Measurements from ENCODE around the gene BEST2.

The BEST2 gene

GRCh38 chr19:12802267-12803106, 50.9 kb downstream of the BEST2 start:
- peak overlapping the region; percentile 96 for H3K4me3 ChIP-seq (ENCODE audit: low read depth, low read length)
- DNase-seq = no peak
- no peaks in the 10 kb centered on the region for H3K4me1 ChIP-seq
- peaks cover 17% of the 10 kb centered on the region for H3K36me3 ChIP-seq
- no peak for TF ChIP-seq CTCF (IDR thresholded peaks at IDR 0.05; ENCODE audit: low read depth, low read length)
- no peaks in the 10 kb centered on the region for H3K27me3 ChIP-seq
- H3K9me3 ChIP-seq = no peaks in the 10 kb centered on the region

- TF ChIP-seq CTCF (IDR thresholded peaks at IDR 0.05; ENCODE audit: low read depth, low read length) = no peak
- peaks cover 13% of the 10 kb centered on the region for H3K36me3 ChIP-seq
- no peak for DNase-seq
- no peaks in the 10 kb centered on the region for H3K27me3 ChIP-seq
- H3K9me3 ChIP-seq = no peaks in the 10 kb centered on the region
- H3K4me3 ChIP-seq (ENCODE audit: low read depth, low read length) = no peak overlapping the region
- no peaks in the 10 kb centered on the region for H3K4me1 ChIP-seq
Observed at GRCh38 chr19:12804051-12804450, 52.5 kb downstream of the BEST2 start.

GRCh38 chr19:12806242-12807081, 54.9 kb downstream of the BEST2 start, which contains the start of gene RNASEH2A:
TSS of gene RNASEH2A (plus strand) at chr19:12806584. CDS start at chr19:12806674, 90 bp downstream.
- no peaks in the 10 kb centered on the region for H3K27me3 ChIP-seq
- no peaks in the 10 kb centered on the region for H3K4me1 ChIP-seq
- peak; percentile 97 for DNase-seq
- H3K9me3 ChIP-seq = no peaks in the 10 kb centered on the region
- no peak for TF ChIP-seq CTCF (IDR thresholded peaks at IDR 0.05; ENCODE audit: low read depth, low read length)
- peak within 1 kb of the TSS; percentile 60 for H3K4me3 ChIP-seq (ENCODE audit: low read depth, low read length)
- H3K36me3 ChIP-seq = peaks cover 6% of the 10 kb centered on the region

Data from BE2C (cell line).